PFSK-1 (cell line): Measurements from ENCODE around the gene TNS1.

Experiments
- POLR2AphosphoS5 ChIP-seq: IDR thresholded peaks from 2 replicates; pipeline ENCODE4 v1.6.1; 2012; ENCODE audit warnings: low read depth, mild to moderate bottlenecking, control low read depth, low read length, moderate library complexity
- REST ChIP-seq, 2 experiments: IDR thresholded peaks; 2 replicates each; pipeline versions ENCODE4 v1.6.1 to v1.8.0; 2011 to 2012; ENCODE audit warnings: low read depth in 2 of 2, low read length in 2 of 2, control low read depth in 1 of 2, inconsistent platforms in 1 of 2, mild to moderate bottlenecking in 1 of 2, moderate library complexity in 1 of 2; ENCODE audit not compliant: insufficient read depth in 1 of 2
- TAF1 ChIP-seq: IDR thresholded peaks from 2 replicates; pipeline ENCODE4 v1.6.1; 2012; ENCODE audit warnings: low read length, control low read depth, borderline replicate concordance; ENCODE audit not compliant: insufficient read depth

GRCh38 chr2:218036371-218036770 lies 33.6 kb upstream of the TNS1 start:
- TF ChIP-seq POLR2AphosphoS5 (no peak), REST (IDR thresholded peaks at IDR 0.05; ENCODE audit: insufficient read depth in 1 of 2, low read depth in 2 of 2, low read length in 2 of 2) (no peak), TAF1 (no peak)
